ENCODE measurements around the gene PAM16. TPM values are rescaled to one million over a fixed set of nuclear protein-coding genes. Genes with fewer than 3 reads are reported as not detected.
A peak's percentile ranks its signal among the peaks of the same experiment; 100 is the strongest.
"Not testable (repeated sequence)": the region's sequence is repeated elsewhere in the genome, so short reads cannot be mapped to it uniquely, and the experiment has no call there.

Gene PAM16
- 10 to 100 TPM; 57.2 to 86.6 (median 64.8) TPM for polyA plus RNA-seq

DNA sequence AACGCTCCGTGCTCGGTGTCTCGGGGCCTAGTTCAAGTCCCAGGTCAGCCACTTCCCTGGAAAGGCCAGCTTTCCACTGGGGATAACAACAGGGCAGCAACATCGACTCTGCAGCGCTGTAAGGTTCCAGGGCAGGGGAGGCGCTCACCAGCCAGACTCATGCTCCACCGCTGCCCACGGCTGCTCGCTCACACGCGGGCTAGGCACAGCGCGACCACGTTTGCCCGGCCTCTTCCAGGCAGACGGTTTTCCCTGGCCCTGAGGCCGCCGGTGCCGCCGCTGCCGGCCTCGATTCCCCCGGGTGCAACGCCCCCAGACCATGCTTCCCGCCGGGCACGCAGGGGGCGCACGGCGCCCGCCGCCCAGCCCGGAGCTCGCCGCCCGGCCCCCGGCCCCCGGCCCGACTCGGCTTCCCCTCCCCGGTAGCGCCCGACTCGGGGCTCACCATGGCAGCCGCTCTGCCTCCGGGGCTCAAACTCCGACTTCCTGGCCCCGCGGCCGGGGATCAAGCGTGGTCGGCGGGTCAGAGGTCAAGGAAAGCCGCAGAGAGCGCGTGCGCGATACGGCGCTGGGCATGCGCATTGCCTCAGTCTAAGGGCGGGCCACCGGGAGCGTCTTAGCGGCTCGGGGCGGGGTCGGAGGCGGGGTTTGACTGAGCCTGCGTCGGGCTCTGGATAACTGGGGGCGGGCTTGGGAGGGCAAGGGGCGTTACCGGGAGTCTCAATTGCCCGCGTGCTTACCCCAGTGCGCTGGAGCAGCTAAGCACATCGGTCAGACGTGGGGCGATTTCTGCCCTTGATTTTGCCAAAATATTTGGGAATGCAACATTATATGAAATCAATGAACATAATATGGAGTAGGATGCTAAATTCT, at the start of gene PAM16:
TSS of gene PAM16 (minus strand) at position 535 of the 873 bp plus-strand sequence. CDS start at position 448, 87 bp downstream.
- H3K27ac ChIP-seq (ENCODE audit: low read depth, low read length): no peak within 1 kb of the TSS
- whole genome bisulfite sequencing, 3 donors: 0 to 1% (median 0%) methylated on average over 73 to 81 of the region's 81 CpGs

DNA sequence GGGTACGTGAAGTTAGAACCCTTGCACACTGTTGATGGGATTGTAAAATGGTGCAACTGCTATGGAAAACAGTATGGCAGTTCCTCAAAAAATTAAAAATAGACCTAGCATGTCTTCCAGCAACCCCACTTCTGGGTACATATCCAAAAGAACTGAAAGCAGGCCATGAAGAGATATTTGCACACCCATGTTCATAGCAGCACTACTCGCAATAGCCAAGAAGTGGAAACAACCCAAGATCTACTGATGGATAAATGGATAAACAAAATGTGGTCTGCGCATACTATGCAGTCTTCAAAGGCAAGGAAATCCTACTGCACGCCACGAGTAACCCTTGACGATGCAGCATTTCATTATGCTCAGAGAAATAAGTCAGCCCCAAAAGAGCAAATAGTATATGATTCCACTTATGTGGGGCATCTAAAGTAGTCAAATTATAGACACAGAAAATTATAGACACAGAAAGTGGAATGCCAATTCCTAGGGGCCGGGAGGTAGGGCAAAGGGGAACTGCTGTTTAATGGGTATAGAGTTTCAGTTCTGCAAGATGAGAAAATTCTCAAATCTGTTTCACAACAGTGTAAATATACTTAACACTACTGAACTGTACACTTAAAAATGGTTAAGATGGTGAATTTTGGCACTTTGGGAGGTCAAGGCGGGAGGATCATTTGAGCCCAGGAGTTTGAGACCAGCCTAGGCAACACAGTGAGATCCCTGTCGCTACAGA, 48.0 kb upstream of the PAM16 start:
- H3K27ac ChIP-seq (ENCODE audit: low read depth, low read length): no peak overlapping the region
- 90 to 95% (median 94%) methylated on average over 9 of the region's 9 CpGs for WGBS, 3 donors

DNA sequence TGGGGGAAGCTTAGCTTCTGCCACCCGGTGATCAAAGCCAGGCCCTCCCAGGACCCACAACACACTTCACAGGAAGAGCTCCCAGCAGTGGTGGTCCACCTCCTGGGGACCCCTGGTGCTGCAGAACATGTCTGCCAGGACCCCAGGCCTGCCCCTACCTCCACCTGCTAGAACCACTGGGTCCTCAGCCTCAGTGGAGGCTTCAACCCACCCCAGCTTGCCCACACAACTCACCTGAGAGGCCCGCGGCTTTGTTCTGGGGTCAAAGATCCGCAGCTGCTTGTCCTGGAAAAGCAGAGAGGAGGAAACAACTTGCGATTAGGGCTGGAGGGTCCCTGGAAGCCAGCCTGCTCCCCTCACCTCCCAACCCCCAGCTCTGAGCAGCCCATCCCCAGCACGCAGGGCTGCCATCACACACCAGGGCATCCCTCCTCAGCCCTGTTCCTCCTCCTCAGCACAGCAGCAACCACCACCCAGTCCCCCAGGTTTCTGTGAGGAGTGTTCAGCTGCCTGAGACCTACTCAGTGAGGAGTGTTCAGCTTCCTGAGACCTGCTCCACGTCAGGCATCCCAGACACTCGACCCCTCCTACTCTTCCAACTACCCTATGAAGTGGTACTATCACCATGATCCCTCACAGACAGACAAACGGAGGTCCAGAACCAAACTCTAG, 44.1 kb upstream of the PAM16 start:
- 83 to 91% (median 85%) methylated on average over 8 to 9 of the region's 9 CpGs for WGBS, 3 donors
- H3K27ac ChIP-seq (ENCODE audit: low read depth, low read length): no peak overlapping the region

DNA sequence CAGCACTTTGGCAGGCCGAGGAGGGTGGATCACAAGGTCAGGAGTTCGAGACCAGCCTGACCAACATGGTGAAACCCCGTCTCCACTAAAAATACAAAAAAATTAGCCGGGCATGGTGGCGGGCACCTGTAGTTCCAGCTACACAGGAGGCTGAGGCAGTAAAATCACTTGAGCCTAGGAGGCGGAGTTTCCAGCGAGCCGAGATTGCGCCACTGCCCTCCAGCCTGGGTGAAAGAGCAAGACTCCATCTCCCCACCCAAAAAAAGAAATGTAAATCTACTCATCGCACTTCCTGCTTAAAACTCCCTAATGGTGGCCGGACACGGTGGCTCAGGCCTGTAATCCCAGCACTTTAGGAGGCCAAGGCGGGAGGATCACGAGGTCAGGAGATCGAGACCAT, 42.7 kb upstream of the PAM16 start:
- not testable (repeated sequence) for H3K27ac ChIP-seq (ENCODE audit: low read depth, low read length)
- WGBS, 3 donors: 91 to 96% (median 94%) methylated on average over 15 of the region's 15 CpGs

DNA sequence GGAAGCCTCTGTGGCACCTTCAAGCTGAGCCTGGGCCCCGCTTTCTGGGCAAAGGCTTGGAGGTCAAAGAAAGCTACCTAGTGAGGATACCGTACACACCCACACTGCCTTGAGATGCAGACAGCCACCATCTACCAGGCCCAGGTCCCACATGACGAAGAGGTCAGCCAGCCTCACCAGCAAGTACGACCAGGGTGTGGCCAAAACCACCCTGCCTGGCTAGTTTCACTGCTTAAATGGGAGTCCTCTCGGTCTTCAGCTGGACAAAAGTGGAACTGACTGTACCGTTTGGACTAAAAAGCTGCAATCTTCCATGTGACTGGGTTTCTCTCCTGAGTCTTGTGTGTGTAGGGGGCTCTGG, 42.1 kb upstream of the PAM16 start:
- H3K27ac ChIP-seq (ENCODE audit: low read depth, low read length): no peak overlapping the region
- 61 to 80% (median 70%) methylated on average over 6 of the region's 6 CpGs for WGBS, 3 donors

DNA sequence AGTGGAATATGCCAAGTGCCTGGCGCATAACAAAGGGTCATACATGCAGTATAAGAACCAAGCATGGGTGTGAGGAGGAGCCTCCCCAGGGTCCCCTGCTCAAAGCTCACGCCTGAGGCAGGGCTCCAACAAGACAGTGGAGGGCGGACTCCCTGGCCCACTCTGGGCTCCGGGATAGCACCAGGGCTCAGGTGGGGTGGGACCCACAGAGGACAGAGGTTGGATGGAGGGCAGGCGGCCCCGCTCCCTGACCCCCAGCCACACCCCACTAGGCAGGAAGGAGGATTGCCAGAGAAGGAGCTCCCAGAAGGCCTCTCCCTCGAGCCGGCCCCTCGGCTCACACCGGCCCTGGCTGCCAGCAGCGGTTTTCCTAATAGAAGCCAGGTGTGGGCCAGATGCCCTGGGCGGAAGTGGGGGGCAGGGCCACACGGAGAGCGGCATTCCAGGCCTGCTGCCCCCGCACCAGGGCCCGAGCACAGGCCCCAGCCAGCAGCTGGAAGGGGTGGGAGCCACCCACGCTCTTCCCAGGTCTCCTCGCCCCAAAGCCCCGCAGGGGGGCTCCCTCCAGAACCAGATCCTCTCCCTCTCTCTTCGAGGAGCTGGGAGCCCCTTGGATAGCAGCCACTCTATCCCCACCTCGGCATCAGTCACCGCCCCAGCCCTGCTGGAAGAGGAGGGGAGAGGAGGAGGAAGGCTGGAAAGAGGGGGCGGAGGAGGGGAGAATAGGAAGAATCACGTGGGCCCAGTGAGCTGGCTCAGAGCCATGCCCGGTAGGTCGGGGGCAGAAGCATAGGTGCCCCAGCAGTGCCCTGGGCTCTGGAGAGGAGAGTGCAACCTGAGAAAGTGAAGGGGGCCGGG, 41.5 kb upstream of the PAM16 start:
- peak overlapping the region; percentile 12 for H3K27ac ChIP-seq (ENCODE audit: low read depth, low read length)
- WGBS, 3 donors: 56 to 59% (median 59%) methylated on average over 24 to 27 of the region's 27 CpGs

DNA sequence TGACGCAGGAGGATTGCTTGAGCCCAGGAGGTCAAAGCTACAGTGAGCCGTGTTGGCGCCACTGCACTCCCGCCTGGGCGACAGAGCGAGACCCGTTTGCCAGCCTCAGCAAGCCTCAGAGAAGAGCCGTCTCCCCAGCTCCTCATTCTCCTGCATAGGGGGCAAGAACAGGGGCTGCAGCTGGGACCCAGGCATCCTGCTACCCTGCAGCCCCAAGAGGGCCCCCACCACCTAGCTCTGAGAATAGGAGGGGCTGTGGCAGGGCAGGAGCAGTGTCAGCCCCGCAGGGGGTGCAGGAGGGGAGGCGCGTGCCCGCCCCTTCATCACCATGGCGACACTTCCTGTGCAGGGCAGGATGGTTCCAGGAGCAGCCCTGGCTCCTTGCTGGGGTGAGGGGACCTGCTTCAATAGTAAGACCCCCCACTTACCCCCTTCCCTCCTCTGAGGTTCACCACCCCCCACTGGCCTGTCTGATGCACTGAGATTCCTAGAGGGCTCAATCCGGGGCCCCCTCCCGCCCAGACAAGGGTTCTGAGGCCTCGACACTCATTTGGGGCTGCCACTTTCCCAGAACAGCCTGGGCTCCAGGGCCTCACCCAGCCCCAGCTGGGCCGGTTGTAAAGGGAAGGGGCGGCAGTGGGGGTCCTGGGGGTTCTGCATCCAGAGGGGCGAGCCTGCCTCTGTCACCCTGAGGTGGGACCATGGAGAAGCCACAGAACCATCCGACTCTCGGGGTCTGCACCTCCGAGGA, 40.7 kb upstream of the PAM16 start:
- WGBS, 3 donors: 87 to 89% (median 88%) methylated on average over 20 to 22 of the region's 22 CpGs

DNA sequence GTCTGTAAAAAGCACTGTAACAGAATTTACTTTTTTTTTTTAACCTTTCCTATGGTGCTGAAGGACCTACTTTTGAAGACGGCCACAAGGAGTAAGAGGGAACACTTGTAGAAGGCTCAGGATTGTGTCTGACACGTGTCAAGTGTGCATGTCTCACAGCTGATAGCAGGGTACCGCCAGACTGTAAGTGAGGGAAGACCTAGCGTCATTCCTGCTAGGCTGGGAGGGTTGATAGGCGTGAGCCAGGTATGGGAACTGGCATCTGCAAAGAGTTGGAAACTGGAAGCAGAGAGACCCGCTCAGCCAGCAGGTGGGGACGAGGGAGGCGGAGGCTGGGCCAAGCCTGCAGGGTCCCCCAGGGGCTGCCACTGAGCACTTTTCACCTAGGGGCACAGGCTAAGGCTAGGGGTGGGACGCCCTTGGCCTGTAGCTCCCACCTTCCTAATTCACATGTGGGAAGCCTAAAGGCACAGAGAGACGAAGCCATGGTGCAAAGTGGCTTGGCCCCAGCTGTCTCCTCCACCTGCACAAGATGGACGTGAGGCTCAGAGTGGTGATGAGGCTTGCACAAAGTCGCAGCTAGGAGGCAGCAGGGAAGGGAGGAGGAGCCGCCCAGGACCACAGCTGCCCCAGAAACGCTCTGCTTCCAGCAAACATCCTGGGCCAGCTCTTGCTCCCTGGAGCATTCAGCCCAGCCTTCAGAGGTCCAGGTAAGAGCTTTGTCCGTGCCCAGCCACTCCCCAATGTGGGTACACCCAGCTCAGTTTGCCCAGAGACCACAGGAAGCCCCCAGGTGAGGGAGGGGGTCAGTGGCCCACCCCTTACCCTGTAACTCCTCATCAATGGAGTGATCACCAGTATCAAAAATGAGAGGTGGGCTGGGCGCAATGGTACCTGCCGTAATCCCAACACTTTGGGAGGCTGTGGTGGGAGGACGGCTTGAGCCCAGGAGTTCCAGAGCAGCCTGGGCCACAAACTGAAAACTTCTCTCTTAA, 39.4 kb upstream of the PAM16 start:
- no peak overlapping the region for H3K27ac ChIP-seq (ENCODE audit: low read depth, low read length)
- 88 to 91% (median 89%) methylated on average over 18 of the region's 18 CpGs for WGBS, 3 donors

More for the DNA sequence above, 40.7 kb upstream of the PAM16 start:
- H3K27ac ChIP-seq (ENCODE audit: low read depth, low read length): no peak overlapping the region

DNA sequence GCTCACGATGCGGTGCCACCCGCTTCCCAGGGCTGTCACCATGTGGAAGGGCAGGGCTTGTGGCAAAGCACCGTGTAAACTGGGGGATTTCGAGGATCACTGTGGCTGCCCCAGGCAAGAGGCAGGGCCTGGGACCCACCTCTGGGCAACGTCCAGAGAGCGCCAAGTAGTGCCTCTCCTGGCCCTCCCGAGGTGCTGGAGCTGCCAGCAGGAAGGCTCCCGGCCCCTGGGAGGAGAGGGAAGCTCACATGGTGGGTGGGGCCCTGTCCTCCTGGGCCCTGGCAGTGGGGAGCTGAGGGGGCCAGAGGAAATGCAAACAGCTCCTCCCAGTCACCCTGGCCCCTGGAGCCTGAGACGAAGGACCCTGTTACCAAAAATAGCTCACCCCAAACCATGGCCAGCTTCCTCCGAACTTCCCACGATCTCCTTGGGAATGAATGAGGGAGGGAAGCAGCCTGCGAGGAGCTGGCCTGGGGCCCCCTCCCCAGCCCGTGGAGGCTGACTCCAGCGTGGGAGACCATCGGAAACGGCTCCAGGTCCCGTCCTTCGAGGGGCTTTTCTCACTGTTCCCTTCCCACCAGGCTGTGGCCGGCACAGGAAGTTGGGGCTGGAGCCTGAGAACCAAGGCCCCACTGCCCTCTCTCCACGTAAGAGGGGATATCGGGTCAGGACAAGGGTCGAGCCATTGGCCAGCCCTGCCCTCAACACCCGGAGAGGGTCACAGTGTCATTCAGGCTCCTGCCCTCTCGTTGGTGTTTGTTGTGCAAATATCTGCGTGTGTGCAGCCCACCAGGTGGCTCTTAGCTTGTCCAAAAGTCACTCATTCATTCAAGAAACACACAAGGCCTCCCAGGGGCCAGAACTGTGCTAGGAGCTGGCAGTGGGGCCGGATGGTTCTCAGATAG, 38.2 kb upstream of the PAM16 start:
- 74 to 85% (median 77%) methylated on average over 27 of the region's 27 CpGs for WGBS, 3 donors
- H3K27ac ChIP-seq (ENCODE audit: low read depth, low read length): no peak overlapping the region

DNA sequence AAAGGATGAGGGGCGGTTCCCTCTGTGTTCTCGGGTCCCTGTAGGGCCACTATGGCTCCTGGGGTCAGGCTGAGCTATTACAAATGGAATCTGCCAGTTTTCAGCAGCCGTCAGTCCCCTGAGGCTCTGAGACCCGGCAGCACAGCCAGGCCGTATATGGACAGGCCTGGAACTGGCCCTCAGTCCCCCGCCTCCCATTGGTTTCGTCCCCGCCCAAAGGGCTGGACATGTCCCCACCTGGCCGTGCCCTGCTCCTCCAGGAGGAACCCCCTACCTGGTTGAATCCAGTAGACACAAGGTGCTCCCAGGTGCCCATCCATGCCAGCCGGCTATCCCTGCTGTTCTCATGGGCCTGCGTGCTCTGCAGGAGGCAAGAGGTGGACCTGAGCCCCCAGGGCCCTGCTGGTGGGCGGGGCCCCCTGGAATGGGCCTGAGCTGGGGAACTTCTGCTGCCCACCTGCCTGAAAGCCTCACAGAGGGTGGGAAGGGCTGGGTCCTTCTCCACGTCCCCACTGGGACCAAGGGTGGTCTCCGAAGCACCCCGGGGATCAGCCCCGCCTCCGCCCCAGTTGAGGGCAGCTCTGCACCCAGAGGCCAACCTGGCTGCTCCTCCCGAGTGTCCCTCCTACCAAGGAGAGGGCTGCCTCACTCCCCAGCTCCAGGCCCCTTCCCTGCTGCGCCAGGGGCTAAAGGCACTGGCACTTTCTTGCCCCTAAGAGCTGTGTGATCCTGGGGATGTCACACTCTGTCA, 37.3 kb upstream of the PAM16 start:
- 75 to 83% (median 81%) methylated on average over 19 of the region's 19 CpGs for WGBS, 3 donors
- no peak overlapping the region for H3K27ac ChIP-seq (ENCODE audit: low read depth, low read length)

DNA sequence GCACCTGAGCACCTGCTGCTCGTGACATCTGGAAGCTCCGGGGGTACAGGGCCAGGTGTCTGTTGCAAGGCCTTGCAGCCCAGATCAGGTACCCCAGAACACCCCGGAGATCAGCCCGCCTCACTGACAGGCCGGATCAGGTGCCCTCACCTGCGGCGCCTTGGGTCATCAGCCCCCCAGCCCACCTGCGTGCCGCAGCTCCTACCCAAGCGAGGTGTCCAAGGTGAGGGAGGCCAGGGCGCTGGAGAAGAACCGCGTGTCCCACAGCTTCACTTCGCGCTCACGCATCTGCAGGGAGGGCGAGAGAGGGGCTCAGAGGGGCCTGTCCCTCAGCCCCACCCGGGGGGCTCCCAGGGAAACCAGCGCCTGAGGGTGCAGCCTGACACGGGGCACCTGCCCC, 36.7 kb upstream of the PAM16 start:
- WGBS, 3 donors: 88 to 91% (median 91%) methylated on average over 20 of the region's 20 CpGs
- H3K27ac ChIP-seq (ENCODE audit: low read depth, low read length): no peak overlapping the region

DNA sequence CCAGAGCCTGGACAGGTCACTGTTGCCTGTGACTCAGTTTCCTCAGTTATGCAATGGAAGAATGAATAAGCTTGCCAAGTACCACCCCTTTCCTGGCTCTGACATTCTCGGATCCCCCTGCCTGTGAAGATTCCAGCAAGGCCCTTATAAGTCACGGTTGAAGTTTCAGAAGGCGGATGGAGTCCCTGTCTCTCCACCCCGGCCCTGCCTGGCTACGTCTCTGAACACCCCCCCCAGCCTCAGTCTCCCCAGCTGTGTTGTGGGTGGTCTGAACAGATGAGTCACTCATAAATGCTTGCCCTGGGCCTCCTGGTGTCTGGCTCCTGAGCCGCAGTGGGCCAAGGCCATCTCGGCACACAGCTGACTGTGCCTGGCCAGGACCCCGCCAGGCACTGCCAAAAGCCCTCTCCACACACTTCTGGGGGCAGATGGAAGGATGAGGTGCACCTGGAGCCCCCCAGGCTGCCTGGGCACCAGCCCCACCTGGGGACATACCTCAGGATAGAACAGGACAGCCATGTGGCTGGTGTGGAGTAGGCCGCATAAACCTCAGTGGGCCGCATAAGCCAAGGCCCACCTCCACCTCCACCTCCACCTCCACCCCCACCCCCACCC, 35.9 kb upstream of the PAM16 start:
- no peak overlapping the region for H3K27ac ChIP-seq (ENCODE audit: low read depth, low read length)
- 79 to 88% (median 83%) methylated on average over 10 of the region's 10 CpGs for WGBS, 3 donors

DNA sequence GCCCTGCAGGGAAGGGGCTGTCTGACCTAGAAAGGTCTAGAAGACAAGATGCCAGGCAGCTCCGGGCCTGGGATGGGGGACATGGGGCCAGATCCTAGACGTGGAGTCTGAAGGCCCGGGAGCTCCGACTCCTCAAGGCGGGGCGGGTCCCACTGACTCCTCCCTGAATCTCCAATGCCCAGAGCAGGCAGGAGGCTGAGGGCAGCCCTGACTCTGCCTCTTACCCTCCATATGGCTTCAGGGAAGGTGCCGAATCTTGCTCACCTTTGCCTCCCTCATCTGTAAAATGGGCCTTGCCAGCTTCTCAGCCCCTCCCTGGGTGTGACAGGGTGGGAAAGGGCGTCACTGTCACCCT, 35.3 kb upstream of the PAM16 start:
- H3K27ac ChIP-seq (ENCODE audit: low read depth, low read length): no peak overlapping the region
- WGBS, 3 donors: 65 to 88% (median 79%) methylated on average over 8 of the region's 8 CpGs

DNA sequence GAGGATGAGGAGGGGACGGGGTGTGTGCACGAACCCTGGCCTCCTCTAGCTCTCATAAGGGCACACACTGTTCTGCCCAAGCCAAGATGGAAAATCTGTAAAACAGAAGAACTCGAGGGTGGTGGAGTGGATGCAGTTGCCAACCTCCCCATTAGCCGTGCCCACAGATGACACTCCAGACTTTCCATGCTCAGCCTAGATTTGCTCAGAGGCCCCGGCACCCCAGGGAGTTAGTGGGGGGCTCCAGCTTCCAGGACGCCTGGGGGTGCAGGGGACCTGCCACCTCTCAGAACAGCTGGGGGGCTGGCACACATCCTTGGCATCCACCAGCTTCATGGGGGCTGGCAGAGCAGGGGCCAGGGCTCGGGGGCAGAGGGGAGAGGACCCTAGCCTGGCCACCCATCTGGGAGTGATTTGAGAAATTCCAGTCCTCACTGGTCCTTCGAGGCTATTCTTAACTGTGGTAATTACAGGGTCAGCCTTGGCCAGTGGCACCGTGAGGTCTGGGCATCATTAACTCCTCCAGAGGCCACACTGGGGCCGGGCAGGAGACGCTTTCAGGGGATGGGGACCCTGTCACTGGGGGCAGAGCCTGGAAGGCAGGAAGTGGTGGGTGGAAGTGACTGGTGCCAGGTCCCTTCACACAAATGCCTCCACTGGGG, 34.8 kb upstream of the PAM16 start:
- no peak overlapping the region for H3K27ac ChIP-seq (ENCODE audit: low read depth, low read length)
- WGBS, 3 donors: 79 to 84% (median 81%) methylated on average over 11 of the region's 11 CpGs
